HEK293T (cell line): Measurements from ENCODE around the gene SLC2A6.

Source experiments
- CTCF ChIA-PET: fragments of 350-600 bp; formaldehyde crosslinking; extraction: SDS; loops from one replicate; lab custom pipeline; 2021; ENCODE audit warnings: antibody characterized with exemption, inconsistent platforms; lab: Yijun Ruan, JAX
- POLR2A ChIA-PET: fragments of 350-600 bp; formaldehyde crosslinking; extraction: SDS; loops from one replicate; lab custom pipeline; 2020; ENCODE audit warnings: antibody characterized with exemption, inconsistent platforms; lab: Yijun Ruan, JAX
- DNase-seq: peaks from one replicate; pipeline ENCODE4 v3.0.0; 2012; ENCODE audit warnings: mixed read lengths; ENCODE audit errors: extremely low spot score
- ARNT ChIP-seq: fragments of 450-650 bp; IDR thresholded peaks from 2 replicates; pipeline ENCODE4 v1.6.1; 2017; ENCODE audit warnings: mild to moderate bottlenecking
- BHLHE40 ChIP-seq: fragments of 450-650 bp; IDR thresholded peaks from 2 replicates; pipeline ENCODE4 v1.6.1; 2016; ENCODE audit warnings: mild to moderate bottlenecking, moderate library complexity, borderline replicate concordance
- CTBP1 ChIP-seq: fragments of 450-650 bp; IDR thresholded peaks from 2 replicates; pipeline ENCODE4 v1.6.1; 2016; ENCODE audit warnings: borderline replicate concordance
- ELF4 ChIP-seq: fragments of 450-650 bp; IDR thresholded peaks from 2 replicates; pipeline ENCODE4 v1.6.1; 2017; ENCODE audit warnings: antibody characterized with exemption
- FOXA1 ChIP-seq: fragments of 450-650 bp; IDR thresholded peaks from 2 replicates; pipeline ENCODE4 v1.6.1; 2016; ENCODE audit warnings: mild to moderate bottlenecking
- FOXK2 ChIP-seq: fragments of 450-650 bp; IDR thresholded peaks from 2 replicates; pipeline ENCODE4 v1.6.1; 2016; ENCODE audit warnings: mild to moderate bottlenecking
- FOXM1 ChIP-seq: fragments of 450-650 bp; IDR thresholded peaks from 2 replicates; pipeline ENCODE4 v1.6.1; 2017; ENCODE audit warnings: mild to moderate bottlenecking, borderline replicate concordance
- HDGF ChIP-seq: fragments of 450-650 bp; IDR thresholded peaks from 2 replicates; pipeline ENCODE4 v1.6.1; 2017; ENCODE audit warnings: antibody characterized with exemption, borderline replicate concordance
- L3MBTL2 ChIP-seq: fragments of 450-650 bp; conservative IDR thresholded peaks from 2 replicates; pipeline ENCODE4 v1.6.1; 2016; ENCODE audit warnings: mild to moderate bottlenecking
- LEF1 ChIP-seq: fragments of 450-650 bp; IDR thresholded peaks from 2 replicates; pipeline ENCODE4 v1.6.1; 2017; ENCODE audit warnings: mild to moderate bottlenecking, borderline replicate concordance
- NFRKB ChIP-seq: fragments of 450-650 bp; IDR thresholded peaks from 2 replicates; pipeline ENCODE4 v1.6.1; 2016; ENCODE audit warnings: mild to moderate bottlenecking, moderate library complexity
- PKNOX1 ChIP-seq: fragments of 450-650 bp; IDR thresholded peaks from 2 replicates; pipeline ENCODE4 v1.6.1; 2016
- SP1 ChIP-seq: fragments of 450-650 bp; IDR thresholded peaks from 2 replicates; pipeline ENCODE4 v1.6.1; 2017
- SUZ12 ChIP-seq: fragments of 450-650 bp; IDR thresholded peaks from 2 replicates; pipeline ENCODE4 v1.6.1; 2016; ENCODE audit warnings: mild to moderate bottlenecking
- TARDBP ChIP-seq: fragments of 450-650 bp; IDR thresholded peaks from 2 replicates; pipeline ENCODE4 v1.6.1; 2016
- ZNF384 ChIP-seq: fragments of 450-650 bp; IDR thresholded peaks from 2 replicates; pipeline ENCODE4 v1.6.1; 2016

The SLC2A6 gene

GRCh38 chr9:133515615-133516255, 36.8 kb upstream of the SLC2A6 start:
- CTCF ChIA-PET, result no interaction called here

GRCh38 chr9:133515240-133515610, 36.3 kb upstream of the SLC2A6 start:
- CTCF ChIA-PET, result no interaction called here
- TF ChIP-seq ARNT (no peak), FOXM1 (no peak), SP1 (no peak), LEF1 (no peak), CTBP1 (no peak), BHLHE40 (no peak), ZNF384 (no peak), SUZ12 (no peak)
- POLR2A ChIA-PET, result no interaction called here
- DNase-seq, result no peak

More at GRCh38 chr9:133515615-133516255, 36.8 kb upstream of the SLC2A6 start:
- TF ChIP-seq SP1 (no peak), L3MBTL2 (no peak), SUZ12 (no peak), TARDBP (no peak), FOXA1 (no peak), FOXM1 (no peak), ELF4 (no peak), BHLHE40 (no peak), FOXK2 (no peak), LEF1 (no peak), ZNF384 (no peak), CTBP1 (no peak), NFRKB (no peak), PKNOX1 (no peak), HDGF (no peak), ARNT (no peak)
- no peak for DNase-seq
- POLR2A ChIA-PET, result no interaction called here

- ChIA-PET CTCF (interaction anchor here (0.6 kb wide), 1 partner anchor 171 kb away, joined by 3 read pairs; no protein-coding TSS in a partner anchor), POLR2A (no interaction called here)
- DNase-seq, result no peak
- TF ChIP-seq TARDBP (no peak), FOXA1 (no peak), FOXK2 (no peak), L3MBTL2 (no peak), ARNT (no peak), CTBP1 (no peak), SUZ12 (no peak), PKNOX1 (no peak), ELF4 (no peak), FOXM1 (no peak), ZNF384 (no peak), SP1 (no peak), HDGF (no peak), NFRKB (no peak)
Measured at GRCh38 chr9:133514460-133515239, 35.8 kb upstream of the SLC2A6 start.

GRCh38 chr9:133513214-133514100, 34.6 kb upstream of the SLC2A6 start:
- TF ChIP-seq SP1 (no peak), FOXA1 (no peak), HDGF (no peak), ARNT (no peak), LEF1 (no peak), NFRKB (no peak), BHLHE40 (no peak), FOXK2 (no peak), TARDBP (no peak), SUZ12 (no peak), FOXM1 (no peak), ZNF384 (no peak), ELF4 (no peak), PKNOX1 (no peak)
- no peak for DNase-seq
- CTCF ChIA-PET, result no interaction called here

More at GRCh38 chr9:133513214-133514100, 34.6 kb upstream of the SLC2A6 start:
- POLR2A ChIA-PET, result no interaction called here
